HL-60 (cell line): ENCODE measurements around the gene NOS1.

ENCODE experiments used
- GABPA ChIP-seq: IDR thresholded peaks from 2 replicates; pipeline ENCODE4 v1.6.1; 2012; ENCODE audit warnings: low read depth
- POLR2AphosphoS5 ChIP-seq: IDR thresholded peaks from 2 replicates; pipeline ENCODE4 v1.6.1; 2012; ENCODE audit warnings: low read depth
- SPI1 ChIP-seq: IDR thresholded peaks from 2 replicates; pipeline ENCODE4 v1.6.1; 2012; ENCODE audit warnings: low read depth, mild to moderate bottlenecking, borderline replicate concordance
- TF ChIP-seq, protein P1 (sequence below): IDR thresholded peaks from one replicate; pipeline ENCODE4 v1.5.1; 2011; ENCODE audit warnings: low read length, control low read depth, inconsistent platforms; ENCODE audit not compliant: insufficient read depth
- TF ChIP-seq, protein P2 (sequence below): IDR thresholded peaks from 2 replicates; pipeline ENCODE4 v1.6.1; 2012; ENCODE audit warnings: low read depth; ENCODE audit not compliant: insufficient replicate concordance

GRCh38 chr12:117400912-117401311, 39.5 kb upstream of the NOS1 start:
- TF ChIP-seq, protein P1, sequence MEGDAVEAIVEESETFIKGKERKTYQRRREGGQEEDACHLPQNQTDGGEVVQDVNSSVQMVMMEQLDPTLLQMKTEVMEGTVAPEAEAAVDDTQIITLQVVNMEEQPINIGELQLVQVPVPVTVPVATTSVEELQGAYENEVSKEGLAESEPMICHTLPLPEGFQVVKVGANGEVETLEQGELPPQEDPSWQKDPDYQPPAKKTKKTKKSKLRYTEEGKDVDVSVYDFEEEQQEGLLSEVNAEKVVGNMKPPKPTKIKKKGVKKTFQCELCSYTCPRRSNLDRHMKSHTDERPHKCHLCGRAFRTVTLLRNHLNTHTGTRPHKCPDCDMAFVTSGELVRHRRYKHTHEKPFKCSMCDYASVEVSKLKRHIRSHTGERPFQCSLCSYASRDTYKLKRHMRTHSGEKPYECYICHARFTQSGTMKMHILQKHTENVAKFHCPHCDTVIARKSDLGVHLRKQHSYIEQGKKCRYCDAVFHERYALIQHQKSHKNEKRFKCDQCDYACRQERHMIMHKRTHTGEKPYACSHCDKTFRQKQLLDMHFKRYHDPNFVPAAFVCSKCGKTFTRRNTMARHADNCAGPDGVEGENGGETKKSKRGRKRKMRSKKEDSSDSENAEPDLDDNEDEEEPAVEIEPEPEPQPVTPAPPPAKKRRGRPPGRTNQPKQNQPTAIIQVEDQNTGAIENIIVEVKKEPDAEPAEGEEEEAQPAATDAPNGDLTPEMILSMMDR, result no peak
- no peak for TF ChIP-seq GABPA
- no peak for TF ChIP-seq POLR2AphosphoS5
- TF ChIP-seq, protein P2, sequence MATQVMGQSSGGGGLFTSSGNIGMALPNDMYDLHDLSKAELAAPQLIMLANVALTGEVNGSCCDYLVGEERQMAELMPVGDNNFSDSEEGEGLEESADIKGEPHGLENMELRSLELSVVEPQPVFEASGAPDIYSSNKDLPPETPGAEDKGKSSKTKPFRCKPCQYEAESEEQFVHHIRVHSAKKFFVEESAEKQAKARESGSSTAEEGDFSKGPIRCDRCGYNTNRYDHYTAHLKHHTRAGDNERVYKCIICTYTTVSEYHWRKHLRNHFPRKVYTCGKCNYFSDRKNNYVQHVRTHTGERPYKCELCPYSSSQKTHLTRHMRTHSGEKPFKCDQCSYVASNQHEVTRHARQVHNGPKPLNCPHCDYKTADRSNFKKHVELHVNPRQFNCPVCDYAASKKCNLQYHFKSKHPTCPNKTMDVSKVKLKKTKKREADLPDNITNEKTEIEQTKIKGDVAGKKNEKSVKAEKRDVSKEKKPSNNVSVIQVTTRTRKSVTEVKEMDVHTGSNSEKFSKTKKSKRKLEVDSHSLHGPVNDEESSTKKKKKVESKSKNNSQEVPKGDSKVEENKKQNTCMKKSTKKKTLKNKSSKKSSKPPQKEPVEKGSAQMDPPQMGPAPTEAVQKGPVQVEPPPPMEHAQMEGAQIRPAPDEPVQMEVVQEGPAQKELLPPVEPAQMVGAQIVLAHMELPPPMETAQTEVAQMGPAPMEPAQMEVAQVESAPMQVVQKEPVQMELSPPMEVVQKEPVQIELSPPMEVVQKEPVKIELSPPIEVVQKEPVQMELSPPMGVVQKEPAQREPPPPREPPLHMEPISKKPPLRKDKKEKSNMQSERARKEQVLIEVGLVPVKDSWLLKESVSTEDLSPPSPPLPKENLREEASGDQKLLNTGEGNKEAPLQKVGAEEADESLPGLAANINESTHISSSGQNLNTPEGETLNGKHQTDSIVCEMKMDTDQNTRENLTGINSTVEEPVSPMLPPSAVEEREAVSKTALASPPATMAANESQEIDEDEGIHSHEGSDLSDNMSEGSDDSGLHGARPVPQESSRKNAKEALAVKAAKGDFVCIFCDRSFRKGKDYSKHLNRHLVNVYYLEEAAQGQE, result no peak
- no peak for TF ChIP-seq SPI1
